HCT116 (cell line): ENCODE measurements around the gene IRF2.

Experiments used
- RAD21 ChIP-seq: IDR thresholded peaks from 2 replicates; pipeline ENCODE4 v1.6.1; 2012; ENCODE audit warnings: low read depth, mild to moderate bottlenecking
- SP1 ChIP-seq: IDR thresholded peaks from 2 replicates; pipeline ENCODE4 v1.6.1; 2012; ENCODE audit warnings: low read depth
- ZNF274 ChIP-seq: fragments of 200-500 bp; sonication (Bioruptor generic); IDR thresholded peaks from 2 replicates; pipeline ENCODE4 v1.6.1; 2014; ENCODE audit warnings: mild to moderate bottlenecking, low read depth, low read length, inconsistent platforms
- TF ChIP-seq, protein P1 (sequence below), 3 experiments: fragments of 200-600 bp in 1 of 3; sonication (generic) in 1 of 3; IDR thresholded peaks in 2 of 3; conservative IDR thresholded peaks in 1 of 3; 2 replicates each; pipeline ENCODE4 v1.5.1; 2012 to 2017; ENCODE audit warnings: low read depth in 2 of 3, low read length in 2 of 3, antibody characterized with exemption in 1 of 3, borderline replicate concordance in 1 of 3, control low read depth in 1 of 3, mild to moderate bottlenecking in 1 of 3, mixed read lengths in 1 of 3, mixed run types in 1 of 3, moderate library complexity in 1 of 3; ENCODE audit not compliant: insufficient read depth in 1 of 3

DNA sequence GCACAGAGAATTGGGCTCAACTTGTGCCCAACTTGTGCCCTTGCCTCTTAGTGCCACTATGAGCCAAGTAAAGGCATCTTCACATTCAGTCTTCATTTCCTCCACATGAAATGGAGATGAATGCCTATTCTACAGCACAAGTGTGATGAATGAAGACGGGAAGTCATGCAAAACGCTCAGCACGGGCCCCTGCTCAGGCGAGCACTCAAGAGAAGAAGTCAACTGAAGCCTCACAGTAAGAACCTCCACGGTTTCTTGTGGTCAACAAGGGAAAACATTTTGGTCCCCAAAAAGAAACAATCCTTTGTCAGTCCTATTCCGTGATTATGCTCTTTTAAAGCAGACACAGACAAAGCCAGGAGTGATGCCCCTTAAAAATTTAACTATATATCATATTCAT is 87.0 kb downstream of the IRF2 start:
- TF ChIP-seq, protein P1, sequence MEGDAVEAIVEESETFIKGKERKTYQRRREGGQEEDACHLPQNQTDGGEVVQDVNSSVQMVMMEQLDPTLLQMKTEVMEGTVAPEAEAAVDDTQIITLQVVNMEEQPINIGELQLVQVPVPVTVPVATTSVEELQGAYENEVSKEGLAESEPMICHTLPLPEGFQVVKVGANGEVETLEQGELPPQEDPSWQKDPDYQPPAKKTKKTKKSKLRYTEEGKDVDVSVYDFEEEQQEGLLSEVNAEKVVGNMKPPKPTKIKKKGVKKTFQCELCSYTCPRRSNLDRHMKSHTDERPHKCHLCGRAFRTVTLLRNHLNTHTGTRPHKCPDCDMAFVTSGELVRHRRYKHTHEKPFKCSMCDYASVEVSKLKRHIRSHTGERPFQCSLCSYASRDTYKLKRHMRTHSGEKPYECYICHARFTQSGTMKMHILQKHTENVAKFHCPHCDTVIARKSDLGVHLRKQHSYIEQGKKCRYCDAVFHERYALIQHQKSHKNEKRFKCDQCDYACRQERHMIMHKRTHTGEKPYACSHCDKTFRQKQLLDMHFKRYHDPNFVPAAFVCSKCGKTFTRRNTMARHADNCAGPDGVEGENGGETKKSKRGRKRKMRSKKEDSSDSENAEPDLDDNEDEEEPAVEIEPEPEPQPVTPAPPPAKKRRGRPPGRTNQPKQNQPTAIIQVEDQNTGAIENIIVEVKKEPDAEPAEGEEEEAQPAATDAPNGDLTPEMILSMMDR (IDR thresholded peaks at IDR 0.05 in 2 of 3, conservative IDR thresholded peaks at IDR 0.05 in 1 of 3; ENCODE audit: borderline replicate concordance in 1 of 3, insufficient read depth in 1 of 3, low read depth in 2 of 3, low read length in 2 of 3) = no peak
- TF ChIP-seq RAD21 = no peak
- TF ChIP-seq SP1 = no peak
- no peak for TF ChIP-seq ZNF274
